ENCODE results near the gene PCSK6. TPM values are rescaled to one million over a fixed set of nuclear protein-coding genes. Genes with fewer than 3 reads are reported as not detected.

PCSK6 gene
- polyA plus RNA-seq, 1 experiment, result 0.29 TPM

- DNase-seq (ENCODE audit: low read depth), result no peak
- CTCF ChIA-PET, result interaction anchor here (1.0 to 1.7 kb wide), 3 partner anchors 15 to 187 kb away, joined by 3 to 4 read pairs (median 4); no protein-coding TSS in a partner anchor
- no peak for TF ChIP-seq CTCF (IDR thresholded peaks at IDR 0.05; ENCODE audit: insufficient read depth, low read depth, low read length)
- Histone ChIP-seq H3K36me3 (ENCODE audit: control insufficient read depth, insufficient read depth, low read length) (no peaks in the 10 kb centered on the region), H3K4me3 (ENCODE audit: low read depth, low read length) (no peak overlapping the region), H3K27me3 (ENCODE audit: control insufficient read depth, insufficient read depth, low read length) (peaks cover 13% of the 10 kb centered on the region)
- POLR2A ChIA-PET, result no interaction called here
Measured at GRCh38 chr15:101486696-101487459, 2.6 kb downstream of the PCSK6 start.

GRCh38 chr15:101483462-101483861, 6.0 kb downstream of the PCSK6 start:
- DNase-seq (ENCODE audit: low read depth), result no peak
- H3K27me3 ChIP-seq (ENCODE audit: control insufficient read depth, insufficient read depth, low read length), result peaks cover 9% of the 10 kb centered on the region
- no peak for TF ChIP-seq CTCF (IDR thresholded peaks at IDR 0.05; ENCODE audit: insufficient read depth, low read depth, low read length)
- H3K36me3 ChIP-seq (ENCODE audit: control insufficient read depth, insufficient read depth, low read length), result no peaks in the 10 kb centered on the region
- ChIA-PET CTCF (interaction anchor here (1.5 kb wide), 1 partner anchor 18 kb away, joined by 6 read pairs; no protein-coding TSS in a partner anchor), POLR2A (no interaction called here)
- no peak overlapping the region for H3K4me3 ChIP-seq (ENCODE audit: low read depth, low read length)

GRCh38 chr15:101482526-101483371, 6.8 kb downstream of the PCSK6 start:
- H3K27me3 ChIP-seq (ENCODE audit: control insufficient read depth, insufficient read depth, low read length), result peaks cover 3% of the 10 kb centered on the region
- no peaks in the 10 kb centered on the region for H3K36me3 ChIP-seq (ENCODE audit: control insufficient read depth, insufficient read depth, low read length)
- ChIA-PET POLR2A (no interaction called here), CTCF (interaction anchor here (0.9 to 1.5 kb wide), 2 partner anchors 19 to 159 kb away, joined by 4 to 6 read pairs; no protein-coding TSS in a partner anchor)
- no peak for TF ChIP-seq CTCF (IDR thresholded peaks at IDR 0.05; ENCODE audit: insufficient read depth, low read depth, low read length)
- no peak overlapping the region for H3K4me3 ChIP-seq (ENCODE audit: low read depth, low read length)
- no peak for DNase-seq (ENCODE audit: low read depth)

- ChIA-PET CTCF (interaction anchor here (0.9 kb wide), 1 partner anchor 160 kb away, joined by 4 read pairs; no protein-coding TSS in a partner anchor), POLR2A (no interaction called here)
- Histone ChIP-seq H3K4me3 (ENCODE audit: low read depth, low read length) (no peak overlapping the region), H3K36me3 (ENCODE audit: control insufficient read depth, insufficient read depth, low read length) (no peaks in the 10 kb centered on the region), H3K27me3 (ENCODE audit: control insufficient read depth, insufficient read depth, low read length) (no peaks in the 10 kb centered on the region; the same call in none of the 2 replicates)
- no peak for DNase-seq (ENCODE audit: low read depth)
- no peak for TF ChIP-seq CTCF (IDR thresholded peaks at IDR 0.05; ENCODE audit: insufficient read depth, low read depth, low read length)
Measured at GRCh38 chr15:101481917-101482525, 7.5 kb downstream of the PCSK6 start.

- ChIA-PET CTCF (no interaction called here), POLR2A (no interaction called here)
- Histone ChIP-seq H3K36me3 (ENCODE audit: control insufficient read depth, insufficient read depth, low read length) (no peaks in the 10 kb centered on the region), H3K4me3 (ENCODE audit: low read depth, low read length) (no peak overlapping the region), H3K27me3 (ENCODE audit: control insufficient read depth, insufficient read depth, low read length) (no peaks in the 10 kb centered on the region; the same call in none of the 2 replicates)
- no peak for TF ChIP-seq CTCF (IDR thresholded peaks at IDR 0.05; ENCODE audit: insufficient read depth, low read depth, low read length)
- DNase-seq (ENCODE audit: low read depth), result no peak
Measured at GRCh38 chr15:101481381-101481705, 8.2 kb downstream of the PCSK6 start.

Data from BJ (cell line).